Measurements from ENCODE around the gene ST6GALNAC6. TPM values are rescaled to one million over a fixed set of nuclear protein-coding genes. Genes with fewer than 3 reads are reported as not detected.

Gene ST6GALNAC6
- total and polyA plus RNA-seq, 2 donors (not counting 1 experiment from before 2014, with no cell fraction given): 68.0 to 126 TPM

GRCh38 chr9:127903557-127904475 lies 4.4 kb upstream of the ST6GALNAC6 start:
- H3K4me3 ChIP-seq (ENCODE audit: control extremely low read depth in 1 of 5, extremely low read depth in 1 of 5, insufficient read depth in 1 of 5, low read depth in 2 of 5, low read length in 4 of 5): peak overlapping the region in 4 of 5 experiments; percentile 27 to 63 (median 33)

More at GRCh38 chr9:127903557-127904475, 4.4 kb upstream of the ST6GALNAC6 start:
- Histone ChIP-seq H3K9me3 (ENCODE audit: control extremely low read depth in 1 of 3, control insufficient read depth in 2 of 3, insufficient read depth in 1 of 3, low read length in 2 of 3) (no peaks in the 10 kb centered on the region), H4K20me1 (ENCODE audit: control insufficient read depth, insufficient read depth, low read length, poor library complexity, severe bottlenecking) (no peaks in the 10 kb centered on the region), H3K4me1 (ENCODE audit: control insufficient read depth in 2 of 2, insufficient read depth in 2 of 2, low read length in 2 of 2) (peaks cover 58 to 87% of the 10 kb centered on the region in 2 donors), H2AFZ (ENCODE audit: insufficient read depth, low read depth, low read length, poor library complexity, severe bottlenecking) (peak overlapping the region; percentile 29), H3K4me2 (replicated peaks; ENCODE audit: low read depth, low read length, poor library complexity, severe bottlenecking) (peak overlapping the region; percentile 92), H3K9ac (ENCODE audit: low read length) (peak overlapping the region; percentile 70), H3K79me2 (ENCODE audit: control insufficient read depth, insufficient read depth, low read length) (peaks cover 20% of the 10 kb centered on the region), H3K27ac (ENCODE audit: low read length in 2 of 2) (peak overlapping the region; percentile 96 to 100), H3K36me3 (replicated peaks in 1 of 2; ENCODE audit: control extremely low read depth in 1 of 2, control insufficient read depth in 1 of 2, extremely low read depth in 1 of 2, insufficient read depth in 2 of 2, low read length in 1 of 2) (peaks cover 0 to 14% of the 10 kb centered on the region in 2 experiments), H3K27me3 (replicated peaks in 1 of 4; ENCODE audit: control extremely low read depth in 1 of 4, control insufficient read depth in 3 of 4, insufficient read depth in 4 of 4, low read length in 3 of 4) (no peaks in the 10 kb centered on the region)
- ATAC-seq (ENCODE audit: low read depth) (peak; percentile 6), DNase-seq (peak; percentile 57)
- Mint-ChIP-seq H3K27me3 (no peaks in the 10 kb centered on the region), H3K9me3 (ENCODE audit: insufficient read depth) (no peaks in the 10 kb centered on the region), H3K27ac (peak overlapping the region; percentile 100), H3K4me1 (peaks cover 61% of the 10 kb centered on the region), H3K4me3 (peak overlapping the region; percentile 92)
- CTCF ChIA-PET: interaction anchor here (0.8 to 5.8 kb wide), 5 partner anchors 11 to 131 kb away, joined by 3 to 81 read pairs (median 4); partner anchors contain the start of genes CDK9 and ST6GALNAC4
- 18% methylated on average over 15 of the region's 17 CpGs for WGBS (ENCODE audit: insufficient coverage)
- intact Hi-C loops (cut with micrococcal nuclease): loop anchor here (2.0 kb wide), 1 partner anchor 41 kb away; no protein-coding TSS in a partner anchor
- POLR2A ChIA-PET: interaction anchor here (0.5 to 12.6 kb wide), 9 partner anchors 12 to 353 kb away, joined by 3 to 228 read pairs (median 3); partner anchors contain the start of gene ST6GALNAC4
- TF ChIP-seq EZH2 (IDR thresholded peaks at IDR 0.05; ENCODE audit: borderline replicate concordance, insufficient read depth, low read depth, low read length, poor library complexity, severe bottlenecking) (no peak), CTCF (IDR thresholded peaks at IDR 0.05) (no peak)

Data from B cell (primary cell).